Suprapubic skin (tissue), 4 donors: ENCODE results near the gene ZBTB7B.

Experiments used
- EP300 ChIP-seq: sonication (generic); formaldehyde crosslinking; IDR thresholded peaks from one replicate; pipeline ENCODE4 v1.6.1; 2017; ENCODE audit warnings: antibody characterized with exemption
- POLR2A ChIP-seq, 2 donors: fragments of 450-650 bp; IDR thresholded peaks; one replicate each; pipeline ENCODE4 v1.6.1; 2017; ENCODE audit warnings: antibody characterized with exemption in 2 of 2, mild to moderate bottlenecking in 2 of 2, moderate library complexity in 2 of 2
- POLR2AphosphoS5 ChIP-seq, 3 donors: sonication (generic); formaldehyde crosslinking; IDR thresholded peaks; one replicate each; pipeline ENCODE4 v1.6.1; 2017; ENCODE audit warnings: antibody characterized with exemption in 3 of 3
- TF ChIP-seq, protein P1 (sequence below), 2 donors: fragments of 200-600 bp in 1 of 2; fragments of 450-650 bp in 1 of 2; sonication (generic) in 1 of 2; IDR thresholded peaks; one replicate each; pipeline ENCODE4 v1.5.1; 2016 to 2019; ENCODE audit warnings: antibody characterized with exemption in 2 of 2, mild to moderate bottlenecking in 1 of 2, moderate library complexity in 1 of 2

DNA sequence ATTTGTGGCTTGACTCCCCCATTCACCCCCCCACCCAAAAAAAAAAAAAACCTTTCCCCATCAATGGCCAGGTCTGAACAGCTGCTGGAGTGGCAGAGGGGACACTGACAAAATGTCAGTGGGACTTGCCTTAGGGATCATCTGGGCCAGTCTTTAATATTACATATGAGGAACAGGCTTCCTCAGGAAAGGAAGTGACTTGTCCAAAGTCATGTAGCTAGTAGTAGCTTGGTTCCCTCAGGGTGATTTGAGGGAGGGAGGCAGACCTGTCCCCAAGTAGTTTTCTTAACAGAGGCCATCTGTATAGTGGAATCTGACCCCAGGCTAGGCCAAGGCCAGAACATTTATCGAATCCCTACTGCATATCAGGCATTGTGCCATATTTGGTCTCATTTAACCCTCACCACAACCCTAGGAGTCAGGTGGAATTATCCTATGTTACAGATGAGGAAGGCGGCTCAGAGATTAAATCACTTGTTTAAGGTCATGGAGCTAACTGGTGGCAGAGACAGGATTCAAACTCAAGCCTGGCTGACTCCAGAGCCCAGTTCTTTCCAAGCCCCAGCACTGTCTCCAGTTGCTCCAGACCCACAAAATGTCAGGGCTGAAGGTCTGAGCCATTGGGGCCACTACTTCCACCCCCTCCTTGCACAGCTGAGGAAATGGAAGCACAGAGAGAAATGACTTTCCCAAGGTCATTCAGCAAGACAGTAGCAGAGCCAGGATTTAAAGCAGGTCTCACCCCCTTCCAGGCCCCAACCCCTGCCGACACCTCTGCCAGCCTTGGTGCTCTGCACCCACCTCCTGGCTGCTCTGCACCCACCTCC lies 10.4 kb downstream of the ZBTB7B start:
- TF ChIP-seq, protein P1, sequence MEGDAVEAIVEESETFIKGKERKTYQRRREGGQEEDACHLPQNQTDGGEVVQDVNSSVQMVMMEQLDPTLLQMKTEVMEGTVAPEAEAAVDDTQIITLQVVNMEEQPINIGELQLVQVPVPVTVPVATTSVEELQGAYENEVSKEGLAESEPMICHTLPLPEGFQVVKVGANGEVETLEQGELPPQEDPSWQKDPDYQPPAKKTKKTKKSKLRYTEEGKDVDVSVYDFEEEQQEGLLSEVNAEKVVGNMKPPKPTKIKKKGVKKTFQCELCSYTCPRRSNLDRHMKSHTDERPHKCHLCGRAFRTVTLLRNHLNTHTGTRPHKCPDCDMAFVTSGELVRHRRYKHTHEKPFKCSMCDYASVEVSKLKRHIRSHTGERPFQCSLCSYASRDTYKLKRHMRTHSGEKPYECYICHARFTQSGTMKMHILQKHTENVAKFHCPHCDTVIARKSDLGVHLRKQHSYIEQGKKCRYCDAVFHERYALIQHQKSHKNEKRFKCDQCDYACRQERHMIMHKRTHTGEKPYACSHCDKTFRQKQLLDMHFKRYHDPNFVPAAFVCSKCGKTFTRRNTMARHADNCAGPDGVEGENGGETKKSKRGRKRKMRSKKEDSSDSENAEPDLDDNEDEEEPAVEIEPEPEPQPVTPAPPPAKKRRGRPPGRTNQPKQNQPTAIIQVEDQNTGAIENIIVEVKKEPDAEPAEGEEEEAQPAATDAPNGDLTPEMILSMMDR (IDR thresholded peaks at IDR 0.05), result no peak
- TF ChIP-seq EP300, result no peak
- TF ChIP-seq POLR2A (IDR thresholded peaks at IDR 0.05), result no peak
- no peak for TF ChIP-seq POLR2AphosphoS5 (IDR thresholded peaks at IDR 0.05)
